Panc1 (cell line): Measurements from ENCODE around the gene NINJ2.
"Not testable (repeated sequence)": the region's sequence is repeated elsewhere in the genome, so short reads cannot be mapped to it uniquely, and the experiment has no call there.

Experiments used
- CTCF ChIP-seq: fragments of 450-650 bp; IDR thresholded peaks from 2 replicates; pipeline ENCODE4 v1.5.1; 2017; ENCODE audit warnings: mild to moderate bottlenecking
- POLR2AphosphoS5 ChIP-seq: IDR thresholded peaks from 2 replicates; pipeline ENCODE4 v1.6.1; 2012; ENCODE audit warnings: mild to moderate bottlenecking, low read depth, low read length, moderate library complexity
- REST ChIP-seq, 2 experiments: IDR thresholded peaks; 2 replicates each; pipeline ENCODE4 v1.6.1; 2011 to 2012; ENCODE audit warnings: low read depth in 2 of 2, control low read depth in 1 of 2, low read length in 1 of 2, mild to moderate bottlenecking in 1 of 2, moderate library complexity in 1 of 2; ENCODE audit not compliant: insufficient read depth in 1 of 2
- SIN3A ChIP-seq: IDR thresholded peaks from 2 replicates; pipeline ENCODE4 v1.6.1; 2012; ENCODE audit warnings: low read depth, mild to moderate bottlenecking, low read length, moderate library complexity, borderline replicate concordance; ENCODE audit not compliant: insufficient read depth
- TCF7L2 ChIP-seq: IDR thresholded peaks from 2 replicates; pipeline ENCODE4 v1.6.1; 2011; ENCODE audit warnings: mild to moderate bottlenecking, low read depth, low read length, inconsistent platforms

GRCh38 chr12:708084-708483 lies 44.8 kb upstream of the NINJ2 start:
- not testable (repeated sequence) for TF ChIP-seq POLR2AphosphoS5; CTCF; REST (IDR thresholded peaks at IDR 0.05; ENCODE audit: insufficient read depth in 1 of 2, low read depth in 2 of 2, low read length in 1 of 2); TCF7L2; SIN3A
